Stimulated activated CD4-positive, alpha-beta T cell treated with anti-CD3 and anti-CD28 coated beads, Interleukin-15, amount 100 ng/mL, for 48 hours (primary cell): ENCODE results near the gene SUMO2.
"Not testable (repeated sequence)": the region's sequence is repeated elsewhere in the genome, so short reads cannot be mapped to it uniquely, and the experiment has no call there.

ENCODE experiments used
- DNase-seq, 2 donors: peaks; one replicate each; pipeline ENCODE4 v3.0.0-alpha.2; 2020; ENCODE audit warnings: low read depth in 2 of 2

Gene SUMO2

GRCh38 chr17:75144816-75145512 lies 37.8 kb downstream of the SUMO2 start:
- no peak for DNase-seq

- no peak for DNase-seq
These were observed 40.4 kb downstream of the SUMO2 start for GRCh38 chr17:75142236-75142971.

GRCh38 chr17:75138519-75138918 lies 44.2 kb downstream of the SUMO2 start:
- DNase-seq: no peak

- DNase-seq: not testable (repeated sequence)
These were observed 45.0 kb downstream of the SUMO2 start for GRCh38 chr17:75137762-75138161.

GRCh38 chr17:75135946-75136345 lies 46.8 kb downstream of the SUMO2 start:
- no peak for DNase-seq

GRCh38 chr17:75135452-75135851 lies 47.3 kb downstream of the SUMO2 start:
- no peak for DNase-seq

GRCh38 chr17:75133607-75134347 lies 49.0 kb downstream of the SUMO2 start:
- not testable (repeated sequence) for DNase-seq

- no peak for DNase-seq
These were observed 49.8 kb downstream of the SUMO2 start for GRCh38 chr17:75133001-75133400.

GRCh38 chr17:75132018-75133000 lies 50.5 kb downstream of the SUMO2 start:
- not testable (repeated sequence) for DNase-seq

GRCh38 chr17:75131278-75132017 lies 51.3 kb downstream of the SUMO2 start, which contains the start of gene NT5C:
Gene NT5C (minus strand): TSS chr17:75131742. CDS start chr17:75131707, 35 bp downstream.
- DNase-seq: peak in 1 of 2 donors; percentile 68

GRCh38 chr17:75130632-75131277 lies 52.0 kb downstream of the SUMO2 start:
- peak in 1 of 2 donors; percentile 34 for DNase-seq

GRCh38 chr17:75130059-75130631 lies 52.6 kb downstream of the SUMO2 start:
- DNase-seq: no peak

- no peak for DNase-seq
These were observed 53.2 kb downstream of the SUMO2 start for GRCh38 chr17:75129576-75129975.

- DNase-seq: no peak
These were observed 53.9 kb downstream of the SUMO2 start for GRCh38 chr17:75128694-75129505.

GRCh38 chr17:75127936-75128335 lies 54.8 kb downstream of the SUMO2 start:
- not testable (repeated sequence) for DNase-seq

- DNase-seq: no peak
These were observed 55.8 kb downstream of the SUMO2 start for GRCh38 chr17:75126954-75127353.

GRCh38 chr17:75125984-75126383 lies 56.8 kb downstream of the SUMO2 start:
- no peak for DNase-seq

- no peak for DNase-seq
These were observed 58.0 kb downstream of the SUMO2 start for GRCh38 chr17:75124819-75125162.
